NCI-H2107 (cell line): Measurements from ENCODE around the gene SEM1.
"Not testable (repeated sequence)": the region's sequence is repeated elsewhere in the genome, so short reads cannot be mapped to it uniquely, and the experiment has no call there.

Source experiments
- DNase-seq: peaks from one replicate; lab custom pipeline; 2025; lab: John Stamatoyannopoulos, UW

Gene SEM1

DNA sequence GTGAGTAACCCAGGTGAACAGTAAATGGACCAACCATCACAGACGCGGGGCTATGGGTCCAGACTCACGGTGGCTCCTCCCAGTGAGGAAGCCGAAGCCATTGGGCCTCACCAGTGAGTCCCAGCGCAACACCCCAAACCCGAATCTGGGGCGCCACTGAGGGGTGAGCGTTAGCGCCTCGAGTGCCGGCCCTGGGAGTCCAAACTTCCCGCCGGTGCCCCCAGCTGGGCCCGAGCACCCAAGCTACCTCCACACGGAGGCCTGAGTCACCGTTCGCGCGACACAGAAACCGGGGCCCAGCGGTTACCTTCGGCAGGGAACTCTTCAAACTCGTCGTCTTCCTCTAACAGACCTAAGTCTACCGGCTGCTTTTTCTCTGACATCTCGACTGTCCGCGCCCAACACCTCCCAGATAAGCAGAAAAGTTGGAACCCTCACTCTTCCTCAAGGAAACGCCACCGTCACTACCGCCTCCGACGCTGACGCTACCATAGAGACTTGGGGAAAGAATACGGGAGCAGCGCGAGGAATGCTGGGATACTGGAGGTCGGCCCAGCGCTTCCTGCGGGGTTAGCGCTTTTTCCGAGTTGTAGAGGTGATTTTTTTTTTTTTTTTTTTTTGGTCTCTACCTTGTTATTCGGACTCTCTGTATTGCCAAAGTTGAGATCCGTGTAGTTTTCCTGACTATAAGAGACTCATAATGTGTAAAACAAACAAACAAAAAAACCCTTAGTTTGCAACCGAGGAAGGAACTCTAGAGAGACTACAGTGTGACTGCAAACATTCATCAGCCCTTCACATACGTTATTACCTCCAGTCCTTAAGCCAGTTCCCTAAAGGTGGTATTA is at the start of gene SEM1:
SEM1 (minus strand) TSS at position 466 of the 848 bp plus-strand sequence; CDS start at position 383, 83 bp downstream.
- peak; percentile 89 for DNase-seq

DNA sequence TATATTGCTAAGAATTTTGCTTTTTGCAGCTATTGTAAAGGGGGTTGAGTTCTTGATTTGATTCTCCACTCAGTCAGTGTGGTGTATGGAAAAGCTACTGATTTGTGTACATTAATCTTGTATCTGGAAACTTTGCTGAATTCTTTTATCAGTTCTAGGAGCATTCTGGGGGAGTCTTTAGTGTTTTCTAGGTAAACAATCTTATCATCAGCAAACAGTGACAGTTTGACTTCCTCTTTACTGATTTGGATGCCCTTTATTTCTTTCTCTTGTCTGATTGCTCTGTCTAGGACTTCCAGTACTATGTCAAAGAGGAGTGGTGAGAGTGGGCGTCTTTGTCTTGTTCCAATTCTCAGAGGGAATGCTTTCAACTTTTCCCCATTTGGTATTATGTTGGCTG is 48.2 kb upstream of the SEM1 start:
- not testable (repeated sequence) for DNase-seq

DNA sequence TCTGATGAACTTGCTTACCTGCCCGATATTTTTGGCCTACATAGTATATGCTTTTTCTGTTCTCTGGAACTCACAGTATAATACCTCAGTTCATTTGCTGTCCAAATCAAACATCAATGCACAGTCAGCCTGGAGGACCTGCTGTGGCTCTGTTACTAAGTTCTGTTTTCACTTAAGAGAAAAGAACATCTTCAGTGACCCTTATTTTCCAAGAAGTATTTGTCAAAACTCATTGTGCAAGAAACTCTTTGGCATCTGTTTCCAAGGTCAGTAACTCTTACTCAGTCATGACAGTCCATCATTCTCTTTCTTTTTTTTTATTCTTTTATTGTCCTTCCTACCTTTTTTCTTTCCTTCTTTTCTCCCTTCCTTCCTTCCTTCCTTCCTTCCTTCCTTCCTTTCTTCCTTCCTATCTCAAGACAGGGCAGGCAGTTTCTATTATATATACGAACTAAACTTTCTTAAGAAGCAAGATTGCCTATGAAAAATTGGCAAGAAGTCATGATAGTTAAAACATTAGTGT is 37.8 kb upstream of the SEM1 start:
- no peak for DNase-seq

DNA sequence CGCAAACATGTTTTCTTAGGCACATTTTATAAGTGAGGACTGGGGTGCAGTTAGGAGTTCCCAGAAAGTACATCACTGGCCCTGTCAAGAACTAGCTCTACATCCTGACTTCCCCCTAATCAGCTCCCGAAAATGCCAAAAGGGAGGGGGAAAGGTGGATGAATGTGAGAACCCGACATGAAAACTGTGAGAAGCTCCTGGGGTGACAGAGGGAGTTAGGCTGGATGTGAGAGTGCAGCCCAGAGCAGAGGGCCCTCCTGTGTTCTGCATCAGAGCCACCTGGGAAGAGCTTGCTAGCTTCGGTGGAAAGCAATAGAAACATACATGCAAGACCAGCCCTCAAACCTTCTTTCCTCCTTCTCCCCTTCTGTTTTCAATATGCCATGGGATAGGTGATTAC is 30.5 kb upstream of the SEM1 start:
- no peak for DNase-seq

DNA sequence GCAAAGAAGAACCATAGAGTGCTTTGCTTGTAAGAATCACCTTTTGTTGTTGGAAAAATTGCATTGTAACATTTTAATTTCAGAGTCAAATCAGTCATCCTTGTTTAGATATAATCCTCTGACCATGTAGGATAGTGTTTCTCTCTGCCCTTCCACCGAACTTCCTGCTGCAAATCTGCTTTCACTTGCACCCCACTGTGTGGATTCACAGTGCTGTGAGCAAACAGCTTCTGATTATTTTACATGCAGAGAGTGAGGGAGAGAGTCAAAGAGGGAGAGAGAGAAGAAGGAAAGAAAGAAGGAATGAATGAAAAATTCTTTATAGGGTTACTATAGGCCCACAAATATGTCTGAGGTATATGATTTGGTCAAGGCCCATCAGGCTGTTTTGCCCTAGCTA is 30.0 kb upstream of the SEM1 start:
- DNase-seq, result no peak

DNA sequence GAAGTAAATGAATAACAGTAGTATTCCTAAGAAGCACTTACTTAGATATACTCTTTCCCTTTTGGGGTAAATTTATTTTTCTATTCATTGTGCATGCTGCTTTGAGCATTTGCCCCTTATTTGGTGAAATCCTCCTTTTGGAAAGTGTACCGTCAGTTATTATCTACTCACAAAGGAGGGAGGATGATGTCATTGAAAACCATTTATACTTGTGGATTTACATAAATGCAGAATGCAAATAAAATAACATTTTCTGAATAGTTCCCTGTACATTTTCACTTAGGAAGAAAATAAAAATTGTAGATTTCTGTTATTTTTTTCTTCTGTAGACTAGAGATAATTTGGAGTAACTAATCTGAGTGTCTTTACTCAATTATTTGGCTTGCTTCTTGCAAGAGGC is 29.5 kb upstream of the SEM1 start:
- DNase-seq, result no peak

DNA sequence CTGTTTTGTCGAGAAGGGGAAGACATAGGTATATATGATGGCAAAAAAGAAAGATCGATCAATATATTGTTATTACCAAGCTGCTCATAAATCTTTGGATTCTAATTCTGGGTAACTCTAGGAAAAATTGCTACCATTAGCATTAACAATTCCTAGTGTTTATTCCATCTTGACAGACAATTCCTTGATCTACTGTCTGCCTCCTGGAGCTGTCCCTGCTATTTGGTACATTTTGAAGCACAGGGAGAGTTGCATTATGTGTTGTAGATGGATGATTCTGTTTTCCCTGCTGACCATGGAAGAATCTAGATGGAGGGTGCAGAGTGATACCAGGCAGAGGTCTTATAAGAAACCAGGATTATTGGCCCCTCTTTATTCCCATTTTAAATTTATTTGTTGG is 29.1 kb upstream of the SEM1 start:
- DNase-seq, result no peak

DNA sequence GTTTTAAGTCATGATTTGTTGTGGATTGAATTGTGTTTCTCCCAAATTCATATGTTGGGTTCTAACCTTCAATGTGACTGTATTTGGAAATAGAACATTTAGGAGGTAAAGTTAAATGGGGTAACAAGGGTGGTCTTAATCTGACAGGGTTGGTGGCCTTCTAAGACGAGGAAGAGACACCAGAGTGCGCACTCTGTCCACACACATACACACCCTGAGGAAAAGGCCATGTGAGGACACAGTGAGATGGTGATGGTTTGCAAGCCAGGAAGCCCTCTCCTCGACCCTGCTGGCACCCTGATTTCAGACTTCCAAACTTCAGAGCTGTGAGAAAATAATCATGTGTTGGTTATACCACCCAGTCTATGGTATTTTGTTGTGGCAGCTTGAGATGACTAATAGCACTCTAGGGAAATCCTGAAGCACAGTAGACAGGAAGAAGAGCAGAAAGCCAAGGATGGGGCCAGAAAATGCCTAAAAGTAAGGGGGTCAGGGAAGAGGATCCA is 28.0 kb upstream of the SEM1 start:
- DNase-seq, result no peak

DNA sequence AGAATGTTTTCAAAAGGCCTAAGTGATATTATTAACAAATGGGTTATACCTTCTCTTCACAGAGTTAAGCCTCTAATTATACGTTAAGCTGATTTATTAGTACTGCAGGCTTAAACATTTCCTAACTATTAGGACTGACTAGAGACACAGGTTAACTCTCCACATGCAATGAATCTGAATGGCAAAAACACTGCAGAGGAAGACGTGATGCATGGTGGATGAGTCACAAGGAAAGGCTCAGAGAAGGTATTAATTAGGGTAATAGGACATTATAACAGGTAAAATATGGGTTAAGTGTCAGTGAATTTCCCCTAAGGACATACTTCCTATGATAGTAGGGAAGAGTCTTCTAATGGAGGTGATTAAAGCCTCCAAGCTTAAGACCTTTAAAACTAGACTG is 24.7 kb upstream of the SEM1 start:
- DNase-seq, result no peak

DNA sequence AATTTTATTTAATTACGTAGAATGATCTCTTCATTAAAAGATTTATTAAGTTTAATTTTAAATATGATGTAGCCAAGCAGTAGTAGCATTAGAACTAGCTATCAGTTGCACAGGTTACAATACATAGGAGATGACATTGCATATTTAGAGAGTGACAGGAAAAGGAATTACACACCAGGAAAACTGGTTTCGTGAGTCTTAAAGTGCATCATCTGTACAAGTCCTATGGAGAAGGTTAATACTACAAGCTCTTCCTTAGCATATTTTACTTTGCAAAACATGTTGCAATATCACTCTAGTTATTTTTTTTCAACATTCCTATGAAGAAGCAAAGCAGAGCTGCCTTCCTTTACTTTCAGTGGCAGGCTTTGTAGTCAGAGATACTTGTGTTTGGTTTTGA is 20.2 kb upstream of the SEM1 start:
- no peak for DNase-seq

DNA sequence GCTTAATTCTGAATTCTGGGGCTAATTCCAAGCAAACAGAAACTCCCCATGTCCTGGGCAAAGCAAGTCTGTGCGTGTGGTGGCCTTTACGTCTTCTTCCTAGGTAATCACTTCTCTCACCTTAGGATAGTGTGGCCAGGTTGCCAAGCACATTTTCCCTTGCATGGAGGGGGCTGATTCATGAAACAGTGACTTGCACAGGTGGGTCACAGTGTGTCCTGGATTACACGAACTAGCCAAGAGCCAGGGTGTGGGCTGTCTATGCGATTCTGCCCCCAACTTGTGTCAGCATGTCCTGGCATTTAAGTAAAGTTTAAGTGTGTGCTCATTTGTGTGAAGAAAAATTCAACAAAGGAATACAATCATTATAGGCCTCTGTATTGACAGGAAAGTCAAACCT is 18.5 kb upstream of the SEM1 start:
- DNase-seq, result no peak

DNA sequence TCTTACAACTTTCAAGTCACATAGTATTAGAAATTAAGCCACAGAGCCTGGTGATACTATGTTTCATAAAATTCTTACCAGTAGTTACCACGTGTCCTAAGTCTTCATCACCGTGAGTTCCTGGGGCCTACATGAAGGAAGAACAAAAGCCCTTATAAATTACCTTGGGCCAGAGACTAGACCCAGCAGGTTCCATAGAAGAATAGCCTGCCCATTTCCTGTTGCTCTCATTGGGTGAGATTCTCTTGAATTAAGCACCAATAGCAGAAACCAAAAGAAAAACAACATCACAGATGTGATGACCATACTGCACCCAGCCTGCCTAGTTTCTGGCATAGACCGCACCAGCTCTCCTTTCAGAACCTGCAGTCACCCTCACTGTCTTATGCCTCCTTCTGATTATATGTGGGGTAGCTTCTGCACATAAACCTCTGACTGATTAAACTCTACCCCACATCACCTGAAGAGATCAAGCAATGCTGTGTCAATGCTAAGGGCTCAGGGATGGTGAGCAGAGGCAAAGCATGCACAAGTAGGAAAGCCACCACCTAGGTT is 18.0 kb upstream of the SEM1 start:
- DNase-seq, result no peak

DNA sequence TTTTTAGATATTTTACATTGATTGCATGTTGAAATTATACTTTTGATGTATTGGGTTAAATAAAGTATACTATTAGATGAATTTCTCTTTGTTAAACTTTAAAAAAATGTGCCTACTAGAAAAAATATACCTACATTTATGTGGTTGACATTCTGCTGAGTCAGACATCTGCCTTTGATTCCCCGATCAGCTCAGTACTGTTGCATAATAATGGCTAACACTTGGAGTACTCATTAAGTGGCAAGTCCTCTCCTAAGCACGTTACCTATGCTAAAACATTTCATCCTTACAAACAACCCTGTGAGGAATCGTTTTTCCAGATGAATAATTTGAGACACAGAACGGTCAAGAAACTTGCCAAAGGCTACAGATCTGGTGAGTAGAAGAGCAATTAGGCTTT is 14.0 kb upstream of the SEM1 start:
- DNase-seq, result no peak

DNA sequence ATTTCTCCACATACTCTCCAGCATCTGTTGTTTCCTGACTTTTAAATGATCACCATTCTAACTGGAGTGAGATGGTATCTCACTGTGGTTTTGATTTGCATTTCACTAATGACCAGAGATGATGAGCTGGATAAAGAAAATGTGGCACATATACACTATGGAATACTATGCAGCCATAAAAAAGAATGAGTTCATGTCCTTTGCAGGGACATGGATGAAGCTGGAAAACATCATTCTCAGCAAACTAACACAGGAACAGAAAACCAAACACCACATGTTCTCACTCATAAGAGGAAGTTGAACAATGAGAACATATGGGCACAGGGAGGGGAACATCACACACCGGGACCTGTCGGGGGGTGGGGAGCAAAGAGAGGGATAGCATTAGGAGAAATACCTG is 13.3 kb upstream of the SEM1 start:
- DNase-seq, result not testable (repeated sequence)

DNA sequence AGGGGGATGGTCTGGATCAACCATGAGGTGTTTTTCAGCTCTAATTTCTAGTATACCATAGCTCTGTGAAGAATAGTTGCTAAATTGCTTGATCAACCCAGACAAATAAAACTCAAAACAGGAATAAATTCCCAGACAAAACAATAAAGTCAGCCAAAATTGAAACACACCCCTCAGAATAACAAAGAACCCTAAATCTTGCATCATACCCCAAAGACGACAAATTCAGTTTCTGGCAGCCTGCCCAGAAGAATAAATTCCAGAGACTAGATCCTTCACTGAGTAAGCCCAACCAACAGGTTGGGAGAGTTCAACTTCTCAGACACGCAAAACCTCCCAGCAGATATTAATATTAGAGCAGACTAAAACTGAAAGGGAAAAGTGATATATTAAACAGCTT is 11.2 kb upstream of the SEM1 start:
- DNase-seq, result no peak

DNA sequence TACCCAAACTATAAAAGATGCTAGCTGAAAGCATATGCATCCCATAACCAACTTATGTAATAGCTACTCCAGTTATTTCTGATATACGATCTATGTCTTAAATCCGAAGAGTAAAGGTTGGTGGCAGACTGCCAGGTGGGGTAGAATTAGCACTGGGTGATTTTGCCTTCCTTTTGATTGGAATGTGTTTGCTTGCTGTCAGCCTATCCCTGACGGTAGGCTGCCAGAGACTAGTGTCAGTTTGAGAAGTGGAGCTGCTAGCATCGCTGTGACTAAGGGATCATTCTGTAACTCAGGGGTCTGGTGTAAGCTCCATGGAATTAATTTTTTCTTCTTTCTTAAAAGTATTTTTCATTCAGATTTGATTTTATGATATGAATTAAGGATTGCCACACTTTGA is 9.5 kb upstream of the SEM1 start:
- DNase-seq, result no peak

DNA sequence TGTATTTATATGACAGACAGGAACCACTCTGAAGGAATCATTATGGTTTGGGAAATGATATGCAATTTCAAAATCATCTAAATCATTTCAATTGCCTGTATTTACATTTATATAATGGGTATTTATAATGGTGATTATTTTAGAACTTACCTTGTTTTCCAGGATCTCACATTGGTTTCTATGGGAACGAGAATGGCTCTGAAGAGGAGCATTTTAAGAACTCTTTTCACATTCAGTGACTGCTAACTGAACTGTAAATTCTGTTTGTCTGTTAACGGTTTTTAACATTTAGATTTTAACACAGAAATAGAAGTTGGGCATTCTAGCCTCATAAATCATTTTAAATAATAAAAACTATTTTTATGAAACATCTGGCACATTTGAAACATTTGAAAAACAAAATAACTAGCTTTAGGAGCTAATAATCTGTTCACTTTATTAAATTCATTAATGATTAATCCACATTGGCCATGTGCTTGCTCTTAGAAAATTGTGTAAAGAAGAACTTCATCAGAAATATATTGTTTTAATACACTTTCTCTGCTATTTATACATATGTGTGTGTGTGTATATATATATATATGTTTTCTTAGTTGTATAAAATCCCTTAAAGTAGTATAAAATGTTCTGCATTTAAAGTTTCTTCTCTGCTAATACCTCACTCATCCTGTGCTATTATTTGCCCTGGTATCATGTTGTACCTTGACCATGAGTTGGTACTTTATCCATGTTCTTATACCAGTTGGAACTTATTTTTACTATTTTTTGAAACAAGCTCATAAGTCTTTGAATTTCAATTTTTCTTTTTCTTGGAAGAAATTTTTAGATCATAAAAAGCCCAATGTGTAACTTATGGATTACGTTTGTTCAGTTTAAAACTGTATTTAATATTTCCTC is 8.7 kb upstream of the SEM1 start:
- DNase-seq, result no peak

DNA sequence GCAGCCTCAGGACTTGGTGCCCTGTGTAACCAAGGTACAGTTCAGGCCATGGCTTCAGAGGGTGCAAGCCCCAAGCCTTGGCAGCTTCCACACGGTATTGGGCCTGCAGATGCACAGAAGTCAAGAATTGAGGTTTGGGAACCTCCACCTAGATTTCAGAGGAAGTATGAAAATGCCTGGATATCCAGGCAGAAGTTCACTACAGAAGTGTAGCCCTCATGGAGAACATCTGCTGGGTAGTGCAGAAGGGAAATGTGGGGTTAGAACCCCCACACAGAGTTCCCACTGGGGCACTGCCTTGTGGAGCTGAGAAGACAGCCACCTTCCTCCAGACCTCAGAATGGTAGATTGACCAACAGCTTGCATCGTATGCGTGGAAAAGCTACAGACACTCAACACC is 3.4 kb upstream of the SEM1 start:
- DNase-seq, result no peak

DNA sequence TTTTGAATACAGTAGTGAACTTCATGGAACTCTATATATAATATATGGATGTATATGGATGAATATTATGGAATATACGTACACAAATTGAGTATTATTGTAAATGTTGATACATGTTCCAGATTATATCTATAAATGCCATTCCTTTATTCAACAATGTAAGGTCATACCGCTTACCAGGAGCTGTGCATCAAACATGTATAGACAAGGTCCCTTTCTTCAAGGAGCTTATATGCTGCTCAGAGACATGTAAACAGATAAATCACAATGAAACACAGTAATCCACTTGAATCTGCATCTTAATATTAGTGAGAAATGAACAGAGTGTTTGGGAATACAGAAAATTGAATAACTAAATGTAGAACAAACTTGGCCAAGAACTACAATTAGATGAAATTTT is 898 bp upstream of the SEM1 start:
- DNase-seq, result no peak

DNA sequence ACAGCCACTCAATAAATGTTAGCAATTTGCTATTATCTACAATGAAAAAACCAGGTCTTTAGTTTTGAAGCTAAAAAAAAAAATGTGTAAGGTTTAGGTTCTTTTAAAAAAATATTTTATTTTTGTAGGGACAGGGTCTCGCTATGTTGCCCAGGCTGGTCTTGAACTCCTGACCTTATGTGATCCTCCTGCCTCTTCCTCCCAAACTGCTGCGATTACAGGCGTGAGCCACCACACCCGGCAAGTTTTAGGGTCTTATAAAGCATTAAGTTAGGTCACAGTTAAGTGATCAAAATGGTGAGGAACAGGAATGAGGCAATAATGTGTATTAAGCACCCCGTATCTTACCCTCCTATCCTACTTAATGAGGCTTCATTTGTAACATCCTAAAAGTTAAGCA is 774 bp downstream of the SEM1 start:
- DNase-seq, result no peak

DNA sequence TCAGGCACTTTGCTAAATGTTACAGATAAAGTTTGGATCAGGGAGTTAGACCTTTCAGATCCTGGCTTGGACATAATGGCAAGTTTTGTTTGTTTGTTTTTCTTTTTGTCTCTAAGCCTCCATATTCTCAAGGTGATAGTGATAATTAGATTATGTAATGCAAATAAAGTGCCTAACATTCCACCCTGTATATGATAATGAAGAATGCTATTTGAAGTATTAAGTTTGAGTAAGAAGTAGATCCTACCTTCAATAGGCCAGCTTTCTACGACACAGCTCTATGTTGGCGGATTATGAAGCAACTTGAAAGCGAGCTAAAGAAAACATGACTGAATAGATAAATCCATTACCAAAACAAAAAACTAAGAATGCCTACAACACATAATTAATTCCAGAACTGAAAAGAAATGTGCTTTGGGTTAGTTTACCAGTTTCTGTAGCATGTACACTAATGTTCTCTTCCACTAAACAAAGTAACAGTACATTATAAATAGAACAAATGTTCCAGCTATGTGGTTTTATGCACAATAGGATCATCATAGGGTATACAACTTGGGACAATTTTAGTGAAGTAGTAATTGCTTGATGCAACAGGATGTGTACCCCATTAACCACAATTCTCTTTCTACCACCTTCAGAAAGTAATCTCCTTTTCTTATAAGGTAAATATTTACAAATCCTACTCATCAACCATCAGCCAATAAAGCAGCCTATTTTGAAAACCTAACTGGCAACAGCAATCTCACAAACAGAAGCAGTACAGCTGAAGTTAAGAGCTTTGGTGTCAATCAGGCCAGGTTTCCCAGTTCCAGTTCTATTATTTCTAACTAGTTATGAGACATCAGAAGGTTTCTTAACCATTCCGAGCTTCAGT is 1.5 kb downstream of the SEM1 start:
- no peak for DNase-seq
